Neural progenitor cell (in vitro differentiated cells): ENCODE data around the gene MS4A10. TPM values are rescaled to one million over a fixed set of nuclear protein-coding genes. Genes with fewer than 3 reads are reported as not detected.
"Not testable (repeated sequence)": the region's sequence is repeated elsewhere in the genome, so short reads cannot be mapped to it uniquely, and the experiment has no call there.

Experiments used
- DNase-seq: peaks from one replicate; pipeline ENCODE4 v3.0.0-alpha.2; 2016; ENCODE audit warnings: low spot score
- H2AFZ ChIP-seq: fragments of 200-600 bp; sonication (generic); replicated peaks from 2 replicates; pipeline ENCODE4 v1.6.1; 2016; ENCODE audit warnings: antibody characterized with exemption
- H3F3A ChIP-seq: fragments of 200-600 bp; sonication (generic); 2 replicates; pipeline ENCODE4 v1.6.1; 2016; ENCODE audit warnings: antibody characterized with exemption, low read depth
- H3K27ac ChIP-seq: fragments of 200-600 bp; sonication (generic); 2 replicates; pipeline ENCODE4 v1.5.1; 2016; ENCODE audit warnings: mild to moderate bottlenecking
- H3K27me3 ChIP-seq: fragments of 200-600 bp; sonication (generic); 2 replicates; pipeline ENCODE4 v1.6.1; 2016; ENCODE audit warnings: mild to moderate bottlenecking, moderate library complexity
- H3K36me3 ChIP-seq: fragments of 200-600 bp; sonication (generic); 2 replicates; pipeline ENCODE4 v1.5.1; 2016
- H3K4me1 ChIP-seq: fragments of 200-600 bp; sonication (generic); 2 replicates; pipeline ENCODE4 v1.6.1; 2016; ENCODE audit warnings: mixed run types
- H3K4me2 ChIP-seq: fragments of 200-600 bp; sonication (generic); 2 replicates; pipeline ENCODE4 v1.6.1; 2016
- H3K4me3 ChIP-seq: fragments of 200-600 bp; sonication (generic); 2 replicates; pipeline ENCODE4 v1.5.1; 2016
- H3K79me2 ChIP-seq: fragments of 200-600 bp; sonication (generic); 2 replicates; pipeline ENCODE4 v1.6.1; 2016; ENCODE audit warnings: low read depth
- H3K9ac ChIP-seq: fragments of 200-600 bp; sonication (generic); 2 replicates; pipeline ENCODE4 v1.6.1; 2016
- H3K9me3 ChIP-seq: fragments of 200-600 bp; sonication (generic); 2 replicates; pipeline ENCODE4 v1.5.1; 2016; ENCODE audit warnings: low read depth
- H4K20me1 ChIP-seq: fragments of 200-600 bp; sonication (generic); 2 replicates; pipeline ENCODE4 v1.6.1; 2016; ENCODE audit warnings: low read depth
- H3K27ac Mint-ChIP-seq: 3 replicates; pipeline ENCODE4 v1.8.0; 2021; ENCODE audit warnings: mixed read lengths
- H3K27me3 Mint-ChIP-seq: 2 replicates; pipeline ENCODE4 v1.8.0; 2022; ENCODE audit warnings: low read depth, mild to moderate bottlenecking, inconsistent platforms, moderate library complexity, mixed read lengths; ENCODE audit not compliant: insufficient read depth
- H3K36me3 Mint-ChIP-seq: 3 replicates; pipeline ENCODE4 v1.8.0; 2021; ENCODE audit warnings: mixed read lengths
- H3K4me1 Mint-ChIP-seq: 3 replicates; pipeline ENCODE4 v1.8.0; 2021; ENCODE audit warnings: mixed read lengths
- H3K4me3 Mint-ChIP-seq: 3 replicates; pipeline ENCODE4 v1.8.0; 2021; ENCODE audit warnings: mild to moderate bottlenecking, moderate library complexity, mixed read lengths
- H3K9me3 Mint-ChIP-seq: 3 replicates; pipeline ENCODE4 v1.8.0; 2020; ENCODE audit warnings: mixed read lengths
- EZH2 ChIP-seq: fragments of 200-600 bp; sonication (generic); IDR thresholded peaks from 2 replicates; pipeline ENCODE4 v1.6.1; 2017; ENCODE audit warnings: antibody characterized with exemption, mild to moderate bottlenecking, moderate library complexity
- EZH2phosphoT487 ChIP-seq: fragments of 200-600 bp; sonication (generic); IDR thresholded peaks from 2 replicates; pipeline ENCODE4 v1.6.1; 2017; ENCODE audit warnings: antibody characterized with exemption
- total RNA-seq: library from RNA; depleted of rRNA; stranded (reverse); fragments of >200 nt; gene quantifications from 2 replicates; pipeline ENCODE4 v1.2.3, GENCODE V29; 2015; ENCODE audit warnings: low replicate concordance
- TF ChIP-seq, protein P1 (sequence below): fragments of 200-600 bp; sonication (generic); IDR thresholded peaks from 2 replicates; pipeline ENCODE4 v1.5.1; 2017; ENCODE audit warnings: antibody characterized with exemption, mild to moderate bottlenecking

Gene MS4A10
- total RNA-seq, 1 donor from 2014 or later, result not detected

- Mint-ChIP-seq H3K4me3 (no peak overlapping the region), H3K27ac (no peak overlapping the region), H3K27me3 (peaks cover 8% of the 10 kb centered on the region), H3K9me3 (peaks cover 4% of the 10 kb centered on the region), H3K4me1 (no peaks in the 10 kb centered on the region), H3K36me3 (no peaks in the 10 kb centered on the region)
- H2AFZ ChIP-seq, result no peak overlapping the region
- H3K4me1 ChIP-seq, result no peaks in the 10 kb centered on the region
- H3K4me3 ChIP-seq, result no peak overlapping the region
- no peaks in the 10 kb centered on the region for H3F3A ChIP-seq
- H3K79me2 ChIP-seq, result no peaks in the 10 kb centered on the region
- TF ChIP-seq, protein P1, sequence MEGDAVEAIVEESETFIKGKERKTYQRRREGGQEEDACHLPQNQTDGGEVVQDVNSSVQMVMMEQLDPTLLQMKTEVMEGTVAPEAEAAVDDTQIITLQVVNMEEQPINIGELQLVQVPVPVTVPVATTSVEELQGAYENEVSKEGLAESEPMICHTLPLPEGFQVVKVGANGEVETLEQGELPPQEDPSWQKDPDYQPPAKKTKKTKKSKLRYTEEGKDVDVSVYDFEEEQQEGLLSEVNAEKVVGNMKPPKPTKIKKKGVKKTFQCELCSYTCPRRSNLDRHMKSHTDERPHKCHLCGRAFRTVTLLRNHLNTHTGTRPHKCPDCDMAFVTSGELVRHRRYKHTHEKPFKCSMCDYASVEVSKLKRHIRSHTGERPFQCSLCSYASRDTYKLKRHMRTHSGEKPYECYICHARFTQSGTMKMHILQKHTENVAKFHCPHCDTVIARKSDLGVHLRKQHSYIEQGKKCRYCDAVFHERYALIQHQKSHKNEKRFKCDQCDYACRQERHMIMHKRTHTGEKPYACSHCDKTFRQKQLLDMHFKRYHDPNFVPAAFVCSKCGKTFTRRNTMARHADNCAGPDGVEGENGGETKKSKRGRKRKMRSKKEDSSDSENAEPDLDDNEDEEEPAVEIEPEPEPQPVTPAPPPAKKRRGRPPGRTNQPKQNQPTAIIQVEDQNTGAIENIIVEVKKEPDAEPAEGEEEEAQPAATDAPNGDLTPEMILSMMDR, result no peak
- no peak for TF ChIP-seq EZH2
- H3K9me3 ChIP-seq, result no peaks in the 10 kb centered on the region
- H3K27ac ChIP-seq, result no peak overlapping the region
- no peaks in the 10 kb centered on the region for H4K20me1 ChIP-seq
- DNase-seq, result no peak
- no peak overlapping the region for H3K9ac ChIP-seq
- H3K4me2 ChIP-seq, result no peak overlapping the region
- H3K36me3 ChIP-seq, result no peaks in the 10 kb centered on the region
- no peaks in the 10 kb centered on the region for H3K27me3 ChIP-seq
Observed at GRCh38 chr11:60821827-60822599, 36.9 kb downstream of the MS4A10 start.

DNA sequence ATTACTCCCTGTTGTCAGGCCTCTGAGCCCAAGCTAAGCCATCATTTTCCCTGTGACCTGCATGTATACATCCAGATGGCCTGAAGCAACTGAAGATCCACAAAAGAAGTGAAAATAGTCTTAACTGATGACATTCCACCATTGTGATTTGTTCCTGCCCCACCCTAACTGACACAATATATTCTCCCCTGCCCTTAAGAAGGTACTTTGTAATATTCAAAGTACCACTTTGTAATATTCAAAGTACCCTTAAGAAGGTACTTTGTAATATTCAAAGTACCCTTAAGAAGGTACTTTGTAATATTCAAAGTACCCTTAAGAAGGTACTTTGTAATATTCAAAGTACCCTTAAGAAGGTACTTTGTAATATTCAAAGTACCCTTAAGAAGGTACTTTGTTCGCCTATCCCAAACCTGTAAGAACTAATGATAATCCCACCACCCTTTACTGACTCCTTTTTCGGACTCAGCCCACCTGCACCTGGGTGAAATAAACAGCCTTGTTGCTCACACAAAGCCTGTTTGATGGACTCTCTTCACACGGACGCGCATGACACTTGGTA lies 38.7 kb downstream of the MS4A10 start:
- not testable (repeated sequence) for H3K4me1 Mint-ChIP-seq
- H3K27me3 Mint-ChIP-seq, result peaks cover 10% of the 10 kb centered on the region

GRCh38 chr11:60825118-60825517 lies 40.0 kb downstream of the MS4A10 start:
- no peaks in the 10 kb centered on the region for H3K9me3 Mint-ChIP-seq
- no peak for TF ChIP-seq EZH2phosphoT487
- TF ChIP-seq EZH2, result no peak
- TF ChIP-seq, protein P1, result no peak
- H3K4me3 Mint-ChIP-seq, result no peak overlapping the region
- no peaks in the 10 kb centered on the region for H4K20me1 ChIP-seq
- H3K79me2 ChIP-seq, result no peaks in the 10 kb centered on the region
- no peaks in the 10 kb centered on the region for H3F3A ChIP-seq
- H3K27me3 Mint-ChIP-seq, result peaks cover 8% of the 10 kb centered on the region
- H3K4me2 ChIP-seq, result no peak overlapping the region
- H2AFZ ChIP-seq, result no peak overlapping the region
- H3K4me3 ChIP-seq, result no peak overlapping the region
- no peak overlapping the region for H3K9ac ChIP-seq
- no peaks in the 10 kb centered on the region for H3K27me3 ChIP-seq
- H3K4me1 Mint-ChIP-seq, result no peaks in the 10 kb centered on the region
- H3K36me3 ChIP-seq, result no peaks in the 10 kb centered on the region
- H3K27ac ChIP-seq, result no peak overlapping the region
- H3K4me1 ChIP-seq, result no peaks in the 10 kb centered on the region
- H3K27ac Mint-ChIP-seq, result no peak overlapping the region
- no peaks in the 10 kb centered on the region for H3K36me3 Mint-ChIP-seq
- H3K9me3 ChIP-seq, result no peaks in the 10 kb centered on the region
- DNase-seq, result no peak

More for the DNA sequence above, 38.7 kb downstream of the MS4A10 start:
- not testable (repeated sequence) for H2AFZ ChIP-seq, H3K4me1 ChIP-seq, DNase-seq, H3K36me3 ChIP-seq, H3F3A ChIP-seq, H3K27me3 ChIP-seq, H3K9me3 ChIP-seq, H3K4me2 ChIP-seq, H3K4me3 ChIP-seq, H3K9ac ChIP-seq, H3K27ac Mint-ChIP-seq, H4K20me1 ChIP-seq, H3K4me3 Mint-ChIP-seq, H3K79me2 ChIP-seq, H3K36me3 Mint-ChIP-seq, H3K27ac ChIP-seq, H3K9me3 Mint-ChIP-seq

- Histone ChIP-seq H3K4me3 (no peak overlapping the region), H3K4me2 (no peak overlapping the region), H3K9ac (no peak overlapping the region), H3K79me2 (no peaks in the 10 kb centered on the region), H3K4me1 (no peaks in the 10 kb centered on the region), H3K9me3 (no peaks in the 10 kb centered on the region), H3K27me3 (no peaks in the 10 kb centered on the region), H4K20me1 (no peaks in the 10 kb centered on the region), H3K27ac (no peak overlapping the region), H2AFZ (no peak overlapping the region), H3K36me3 (no peaks in the 10 kb centered on the region), H3F3A (no peaks in the 10 kb centered on the region)
- Mint-ChIP-seq H3K4me1 (no peaks in the 10 kb centered on the region), H3K4me3 (no peak overlapping the region), H3K9me3 (no peaks in the 10 kb centered on the region), H3K27me3 (peaks cover 8% of the 10 kb centered on the region), H3K36me3 (no peaks in the 10 kb centered on the region), H3K27ac (no peak overlapping the region)
- TF ChIP-seq, protein P1, result no peak
- TF ChIP-seq EZH2, result no peak
- TF ChIP-seq EZH2phosphoT487, result no peak
- no peak for DNase-seq
Observed at GRCh38 chr11:60825790-60826189, 40.7 kb downstream of the MS4A10 start.
